ENCODE results near the gene TPM1.

- TF ChIP-seq, protein P1, sequence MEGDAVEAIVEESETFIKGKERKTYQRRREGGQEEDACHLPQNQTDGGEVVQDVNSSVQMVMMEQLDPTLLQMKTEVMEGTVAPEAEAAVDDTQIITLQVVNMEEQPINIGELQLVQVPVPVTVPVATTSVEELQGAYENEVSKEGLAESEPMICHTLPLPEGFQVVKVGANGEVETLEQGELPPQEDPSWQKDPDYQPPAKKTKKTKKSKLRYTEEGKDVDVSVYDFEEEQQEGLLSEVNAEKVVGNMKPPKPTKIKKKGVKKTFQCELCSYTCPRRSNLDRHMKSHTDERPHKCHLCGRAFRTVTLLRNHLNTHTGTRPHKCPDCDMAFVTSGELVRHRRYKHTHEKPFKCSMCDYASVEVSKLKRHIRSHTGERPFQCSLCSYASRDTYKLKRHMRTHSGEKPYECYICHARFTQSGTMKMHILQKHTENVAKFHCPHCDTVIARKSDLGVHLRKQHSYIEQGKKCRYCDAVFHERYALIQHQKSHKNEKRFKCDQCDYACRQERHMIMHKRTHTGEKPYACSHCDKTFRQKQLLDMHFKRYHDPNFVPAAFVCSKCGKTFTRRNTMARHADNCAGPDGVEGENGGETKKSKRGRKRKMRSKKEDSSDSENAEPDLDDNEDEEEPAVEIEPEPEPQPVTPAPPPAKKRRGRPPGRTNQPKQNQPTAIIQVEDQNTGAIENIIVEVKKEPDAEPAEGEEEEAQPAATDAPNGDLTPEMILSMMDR (IDR thresholded peaks at IDR 0.05), result no peak
- peak; percentile 15; the same call in 1 of the 2 replicates for TF ChIP-seq POLR2AphosphoS5 (IDR thresholded peaks at IDR 0.05; ENCODE audit: low read depth, low read length)
- TF ChIP-seq, protein P2, sequence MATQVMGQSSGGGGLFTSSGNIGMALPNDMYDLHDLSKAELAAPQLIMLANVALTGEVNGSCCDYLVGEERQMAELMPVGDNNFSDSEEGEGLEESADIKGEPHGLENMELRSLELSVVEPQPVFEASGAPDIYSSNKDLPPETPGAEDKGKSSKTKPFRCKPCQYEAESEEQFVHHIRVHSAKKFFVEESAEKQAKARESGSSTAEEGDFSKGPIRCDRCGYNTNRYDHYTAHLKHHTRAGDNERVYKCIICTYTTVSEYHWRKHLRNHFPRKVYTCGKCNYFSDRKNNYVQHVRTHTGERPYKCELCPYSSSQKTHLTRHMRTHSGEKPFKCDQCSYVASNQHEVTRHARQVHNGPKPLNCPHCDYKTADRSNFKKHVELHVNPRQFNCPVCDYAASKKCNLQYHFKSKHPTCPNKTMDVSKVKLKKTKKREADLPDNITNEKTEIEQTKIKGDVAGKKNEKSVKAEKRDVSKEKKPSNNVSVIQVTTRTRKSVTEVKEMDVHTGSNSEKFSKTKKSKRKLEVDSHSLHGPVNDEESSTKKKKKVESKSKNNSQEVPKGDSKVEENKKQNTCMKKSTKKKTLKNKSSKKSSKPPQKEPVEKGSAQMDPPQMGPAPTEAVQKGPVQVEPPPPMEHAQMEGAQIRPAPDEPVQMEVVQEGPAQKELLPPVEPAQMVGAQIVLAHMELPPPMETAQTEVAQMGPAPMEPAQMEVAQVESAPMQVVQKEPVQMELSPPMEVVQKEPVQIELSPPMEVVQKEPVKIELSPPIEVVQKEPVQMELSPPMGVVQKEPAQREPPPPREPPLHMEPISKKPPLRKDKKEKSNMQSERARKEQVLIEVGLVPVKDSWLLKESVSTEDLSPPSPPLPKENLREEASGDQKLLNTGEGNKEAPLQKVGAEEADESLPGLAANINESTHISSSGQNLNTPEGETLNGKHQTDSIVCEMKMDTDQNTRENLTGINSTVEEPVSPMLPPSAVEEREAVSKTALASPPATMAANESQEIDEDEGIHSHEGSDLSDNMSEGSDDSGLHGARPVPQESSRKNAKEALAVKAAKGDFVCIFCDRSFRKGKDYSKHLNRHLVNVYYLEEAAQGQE (IDR thresholded peaks at IDR 0.05; ENCODE audit: insufficient read depth in 1 of 2, low read depth in 2 of 2, low read length in 1 of 2), result no peak
Observed at GRCh38 chr15:63072809-63073277, 30.3 kb downstream of the TPM1 start.

Data from Panc1 (cell line).